NCI-H2196 treated with DMSO at 0.1 percent for 48 hours (cell line): Measurements from ENCODE around the gene NR2F6.
"Not testable (repeated sequence)": the region's sequence is repeated elsewhere in the genome, so short reads cannot be mapped to it uniquely, and the experiment has no call there.

Experiments
- DNase-seq: peaks from one replicate; lab custom pipeline; 2025; ENCODE audit not compliant: unreplicated experiment; lab: John Stamatoyannopoulos, UW

The NR2F6 gene

GRCh38 chr19:17245535-17245984, at the start of gene NR2F6:
Gene NR2F6, minus strand, starts transcription at chr19:17245919. Its CDS starts 699 bp downstream, at chr19:17245220.
- no peak for DNase-seq

DNA sequence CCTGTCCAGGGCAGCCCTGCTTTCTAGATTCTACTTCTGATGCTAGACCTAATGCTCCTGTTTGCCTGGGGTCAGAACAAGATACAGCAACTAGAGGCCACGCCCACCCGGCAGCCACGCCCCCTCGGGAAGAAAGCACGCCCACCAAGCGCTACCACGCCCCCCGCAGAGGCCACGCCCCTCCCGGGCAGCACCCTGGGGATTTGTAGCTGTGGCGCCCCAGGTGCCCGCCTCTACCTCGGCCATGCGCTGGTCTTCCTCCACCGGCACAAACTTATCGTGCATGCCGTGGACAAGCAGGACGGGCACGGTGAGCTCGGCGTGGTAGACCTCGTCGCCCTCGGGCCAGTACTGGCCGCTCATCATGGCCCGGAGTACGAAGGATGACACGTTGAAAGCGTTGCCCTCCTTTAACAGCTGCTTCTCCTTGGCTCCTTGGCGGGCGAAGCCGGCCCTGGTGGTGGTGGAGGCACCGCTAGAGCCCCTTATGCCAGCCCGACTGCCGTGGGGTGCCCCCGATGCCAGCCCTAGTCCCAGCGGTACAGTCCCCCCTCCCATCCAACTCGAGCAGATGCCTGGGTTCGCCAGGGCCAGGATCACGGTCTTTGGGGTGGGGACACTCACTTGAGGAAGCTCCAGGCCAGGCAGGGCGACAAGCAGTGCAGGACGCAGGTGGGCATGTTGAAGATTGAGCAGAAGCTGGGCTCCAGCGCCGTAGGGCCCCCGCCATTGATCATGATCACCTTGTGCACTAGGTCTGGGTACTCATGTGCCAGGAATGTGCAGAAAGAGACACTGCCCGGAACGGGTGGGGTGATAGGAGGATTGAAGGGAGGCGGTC, 48.6 kb upstream of the NR2F6 start:
- DNase-seq: no peak

DNA sequence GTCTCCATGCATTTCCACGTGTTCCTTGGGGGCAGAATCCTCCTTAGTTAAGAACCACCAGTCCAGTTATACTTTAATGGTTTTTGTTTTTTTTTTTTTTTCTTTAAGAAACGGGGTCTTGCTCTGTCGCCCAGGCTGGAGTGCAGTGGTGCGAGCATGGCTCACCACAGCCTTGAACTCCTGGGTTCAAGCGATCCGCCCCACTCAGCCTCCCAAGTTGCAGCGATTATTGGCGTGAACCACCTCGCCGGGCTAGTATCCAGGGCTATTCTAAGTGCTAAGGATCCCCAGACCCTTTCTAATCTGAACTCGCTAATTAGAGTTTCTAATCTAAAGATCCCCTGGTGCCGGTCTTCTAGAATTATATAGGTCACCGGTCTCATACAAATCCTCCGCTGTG, 47.9 kb upstream of the NR2F6 start:
- no peak for DNase-seq

DNA sequence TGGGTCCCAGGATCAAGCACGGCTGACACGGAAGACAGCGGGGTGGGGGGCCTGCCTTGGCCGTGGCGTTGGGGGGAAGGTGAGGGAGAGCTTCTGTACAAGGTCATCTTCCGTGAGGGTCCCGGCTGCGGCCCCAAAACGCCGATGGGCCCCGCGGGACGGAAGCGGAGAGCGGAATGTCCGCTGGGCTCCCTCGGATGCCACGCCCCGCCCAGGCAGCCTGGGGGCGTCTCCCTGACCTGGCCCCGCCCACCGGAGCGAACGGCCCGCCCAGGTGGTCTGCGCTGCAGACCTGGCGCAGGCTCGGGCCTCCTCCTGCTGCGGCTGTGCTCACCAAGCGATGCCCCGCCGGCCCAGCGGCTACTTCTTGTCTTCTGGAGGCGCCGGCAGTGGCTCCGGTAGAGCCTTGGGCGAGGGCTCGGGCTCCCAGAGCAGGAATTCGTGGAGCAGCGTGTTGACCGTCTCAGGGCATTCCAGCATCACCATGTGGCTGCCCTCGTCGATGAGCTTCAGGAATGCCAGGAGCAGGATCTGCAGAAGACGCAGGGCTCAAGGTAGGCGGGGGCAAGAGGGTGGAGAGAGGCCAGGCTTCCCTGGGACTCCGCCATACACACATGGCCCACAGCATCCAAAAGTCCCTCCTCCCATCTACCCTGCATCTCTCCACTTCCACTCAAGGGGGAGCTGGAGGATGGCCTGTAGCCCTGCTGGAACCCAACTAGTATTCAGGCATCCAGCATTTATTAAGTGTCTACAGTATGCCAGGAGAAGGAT, 46.8 kb upstream of the NR2F6 start:
- DNase-seq: no peak

GRCh38 chr19:17289489-17289888, 43.8 kb upstream of the NR2F6 start:
- no peak for DNase-seq

- no peak for DNase-seq
Observed at GRCh38 chr19:17286752-17287151, 41.0 kb upstream of the NR2F6 start.

DNA sequence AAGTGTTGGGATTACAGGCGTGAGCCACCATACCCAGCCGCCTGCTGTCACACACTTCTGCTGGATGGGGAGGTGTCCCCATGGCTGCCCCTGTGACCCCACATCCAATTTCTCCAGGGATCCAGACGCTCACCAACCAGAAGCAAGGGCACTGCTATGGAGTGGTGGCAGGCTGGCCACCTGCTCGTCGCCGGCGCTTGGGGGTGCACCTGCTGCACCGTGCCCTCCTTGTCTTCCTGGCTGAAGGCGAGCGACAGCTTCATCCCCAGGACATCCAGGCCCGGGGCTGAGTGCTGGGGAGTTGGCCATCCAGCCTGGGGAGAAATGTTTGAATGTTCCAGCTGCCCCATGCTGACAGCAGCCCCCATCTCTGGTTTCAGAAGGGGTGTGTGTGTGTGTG, 40.5 kb upstream of the NR2F6 start:
- DNase-seq: no peak

- DNase-seq: no peak
Observed at GRCh38 chr19:17285415-17286135, 39.9 kb upstream of the NR2F6 start.

DNA sequence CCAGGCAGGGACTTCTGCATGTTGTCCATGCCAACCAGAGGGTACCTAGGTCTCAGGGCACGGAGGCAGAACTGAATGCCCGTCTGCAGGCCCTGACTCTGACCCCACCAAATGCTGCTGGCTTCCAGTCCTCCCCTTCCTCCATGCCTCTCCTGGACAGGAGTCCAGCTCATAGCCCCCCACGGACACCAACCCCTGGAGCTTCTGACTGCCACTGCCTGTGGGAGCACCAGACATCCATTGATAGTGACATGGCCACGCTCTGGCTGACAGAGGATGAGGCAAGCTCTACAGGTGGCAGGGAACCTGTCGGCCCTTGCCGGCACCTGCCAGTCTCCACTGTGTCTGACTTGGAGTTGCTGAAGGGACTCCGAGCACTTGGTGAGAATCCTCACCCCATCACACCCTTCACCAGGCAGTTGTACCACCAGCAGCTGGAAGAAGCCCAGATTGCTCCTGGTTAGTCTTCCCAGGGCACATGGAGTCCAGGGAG, 37.8 kb upstream of the NR2F6 start:
- DNase-seq: no peak

DNA sequence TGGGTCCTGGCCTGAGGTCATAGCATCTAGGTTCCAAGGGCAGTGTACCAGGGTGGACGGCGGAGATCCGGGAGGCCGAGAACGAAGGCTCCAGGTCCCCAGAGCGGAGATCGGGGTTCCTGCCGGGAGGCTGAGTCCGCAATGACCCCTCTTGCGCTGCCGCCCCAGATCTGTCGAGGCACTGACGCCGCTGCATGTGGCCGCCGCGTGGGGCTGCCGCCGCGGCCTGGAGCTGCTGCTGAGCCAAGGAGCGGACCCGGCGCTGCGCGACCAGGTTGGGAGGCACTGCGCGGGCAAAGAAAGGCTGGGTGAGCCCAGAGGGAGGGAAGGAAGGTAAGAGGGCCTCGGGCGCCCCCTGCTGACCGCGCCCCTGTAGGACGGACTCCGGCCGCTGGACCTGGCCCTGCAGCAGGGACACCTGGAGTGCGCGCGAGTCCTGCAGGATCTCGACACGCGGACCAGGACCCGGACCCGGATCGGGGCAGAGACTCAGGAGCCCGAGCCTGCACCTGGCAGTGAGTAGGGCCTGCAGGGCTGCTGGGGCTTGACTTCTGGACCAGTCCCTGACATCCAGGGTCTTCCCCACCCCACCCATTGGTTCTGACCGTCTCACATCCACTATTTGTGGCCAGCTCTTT, 36.9 kb upstream of the NR2F6 start:
- DNase-seq: peak; percentile 79

DNA sequence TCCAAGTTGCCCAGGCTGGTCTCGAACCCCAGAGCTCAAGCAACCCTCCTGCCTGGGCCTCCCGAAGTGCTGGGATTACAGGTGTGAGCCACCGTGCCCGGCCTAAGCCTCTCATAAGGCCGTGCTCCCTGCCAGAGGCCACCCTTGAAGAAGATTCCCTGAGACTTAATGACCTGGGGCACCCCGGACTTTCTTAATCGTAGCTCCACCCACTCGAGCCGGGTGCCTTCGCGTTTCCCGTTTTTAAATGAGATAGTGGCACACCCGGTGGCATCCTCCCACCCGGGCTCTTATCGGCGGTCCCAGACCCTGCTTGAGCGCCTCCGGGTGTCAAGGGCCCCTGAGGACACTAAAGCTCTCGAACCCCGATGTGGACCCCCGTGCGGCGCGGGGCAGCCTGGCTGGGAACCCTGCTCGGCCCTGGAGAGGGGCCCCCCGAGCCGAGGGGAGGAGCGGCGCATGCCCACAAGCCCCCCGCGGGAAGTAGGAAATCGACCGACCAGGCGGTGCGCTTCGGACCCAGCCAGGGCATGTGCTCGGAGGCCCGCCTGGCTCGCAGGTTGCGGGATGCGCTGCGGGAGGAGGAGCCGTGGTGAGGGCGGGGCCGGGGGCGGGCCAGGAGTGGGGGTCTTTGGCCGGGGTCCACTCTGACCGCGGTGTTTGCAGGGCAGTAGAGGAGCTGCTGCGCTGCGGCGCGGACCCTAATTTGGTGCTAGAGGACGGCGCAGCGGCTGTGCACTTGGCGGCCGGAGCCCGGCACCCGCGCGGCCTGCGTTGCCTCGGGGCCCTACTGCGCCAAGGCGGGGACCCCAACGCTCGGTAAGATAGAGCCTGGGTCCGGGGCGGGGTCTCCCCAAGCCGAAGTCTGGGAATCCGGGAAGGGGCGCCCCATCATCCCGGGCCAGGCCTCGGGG, 35.9 kb upstream of the NR2F6 start, which contains the start of gene ANKLE1:
Gene ANKLE1 (plus strand): TSS at position 511 of the 914 bp plus-strand sequence. CDS start 20 bp downstream, at position 531.
- no peak for DNase-seq

- no peak for DNase-seq
Observed at GRCh38 chr19:17279436-17279835, 33.7 kb upstream of the NR2F6 start.

DNA sequence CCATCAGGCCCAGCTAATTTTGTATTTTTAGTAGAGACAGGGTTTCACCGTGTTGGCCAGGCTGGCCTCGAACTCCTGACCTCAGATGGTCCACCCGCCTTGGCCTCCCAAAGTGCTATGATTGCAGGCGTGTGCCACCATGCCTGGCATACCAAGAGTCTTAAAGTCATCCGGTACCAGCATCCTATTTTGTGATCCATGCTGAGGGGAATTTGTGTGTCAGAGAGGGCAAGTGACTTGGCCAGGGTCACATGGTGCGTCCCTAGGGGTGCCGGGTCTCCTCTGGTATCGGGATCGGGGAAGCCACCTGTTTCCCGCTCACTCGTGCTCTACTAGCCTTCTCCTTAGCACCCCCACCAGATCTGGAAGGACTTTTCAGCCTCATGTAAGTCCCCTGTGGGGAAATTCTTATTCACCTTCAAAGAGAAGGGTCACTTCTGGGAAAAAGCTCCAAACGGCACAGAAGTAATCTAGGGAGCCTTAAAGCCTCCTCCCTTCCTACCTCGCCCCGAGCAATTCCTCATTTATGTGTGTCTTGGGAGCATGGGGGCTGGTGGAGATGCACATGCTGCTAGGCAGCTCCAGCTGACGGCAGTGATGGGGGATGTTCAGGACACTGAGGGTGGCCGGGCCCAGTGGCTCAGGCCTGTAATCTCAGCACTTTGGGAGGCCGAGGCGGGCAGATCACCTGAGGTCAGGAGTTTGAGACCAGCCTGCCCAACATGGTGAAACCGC, 29.9 kb upstream of the NR2F6 start:
- DNase-seq: no peak

GRCh38 chr19:17274892-17275291, 29.2 kb upstream of the NR2F6 start:
- not testable (repeated sequence) for DNase-seq

DNA sequence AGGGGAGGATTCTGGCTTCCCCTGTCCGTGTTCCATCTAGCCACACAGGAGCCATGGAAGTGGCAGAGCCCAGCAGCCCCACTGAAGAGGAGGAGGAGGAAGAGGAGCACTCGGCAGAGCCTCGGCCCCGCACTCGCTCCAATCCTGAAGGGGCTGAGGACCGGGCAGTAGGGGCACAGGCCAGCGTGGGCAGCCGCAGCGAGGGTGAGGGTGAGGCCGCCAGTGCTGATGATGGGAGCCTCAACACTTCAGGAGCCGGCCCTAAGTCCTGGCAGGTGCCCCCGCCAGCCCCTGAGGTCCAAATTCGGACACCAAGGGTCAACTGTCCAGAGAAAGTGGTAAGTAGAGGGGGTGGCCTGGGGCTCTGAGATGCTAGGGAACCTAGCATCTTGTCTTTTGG, 23.0 kb upstream of the NR2F6 start:
- no peak for DNase-seq

GRCh38 chr19:17266975-17267788, 21.5 kb upstream of the NR2F6 start, which contains the start of gene BABAM1:
Gene BABAM1, plus strand, starts transcription at chr19:17267443. Its CDS starts 1,364 bp downstream, at chr19:17268807.
- peak; percentile 97 for DNase-seq

- DNase-seq: no peak
Observed at GRCh38 chr19:17266589-17266974, 20.9 kb upstream of the NR2F6 start.

- no peak for DNase-seq
Observed at GRCh38 chr19:17266026-17266425, 20.3 kb upstream of the NR2F6 start.
